Activated gamma-delta T cell treated with anti-CD3 and anti-CD28 coated beads, Interleukin-2, amount 50 U/mL, for 16 hours (primary cell): Measurements from ENCODE around the gene ZNF280D.

Source experiments
- DNase-seq: peaks from one replicate; pipeline ENCODE4 v3.0.0-alpha.2; 2020; ENCODE audit warnings: low read depth

The ZNF280D gene

DNA sequence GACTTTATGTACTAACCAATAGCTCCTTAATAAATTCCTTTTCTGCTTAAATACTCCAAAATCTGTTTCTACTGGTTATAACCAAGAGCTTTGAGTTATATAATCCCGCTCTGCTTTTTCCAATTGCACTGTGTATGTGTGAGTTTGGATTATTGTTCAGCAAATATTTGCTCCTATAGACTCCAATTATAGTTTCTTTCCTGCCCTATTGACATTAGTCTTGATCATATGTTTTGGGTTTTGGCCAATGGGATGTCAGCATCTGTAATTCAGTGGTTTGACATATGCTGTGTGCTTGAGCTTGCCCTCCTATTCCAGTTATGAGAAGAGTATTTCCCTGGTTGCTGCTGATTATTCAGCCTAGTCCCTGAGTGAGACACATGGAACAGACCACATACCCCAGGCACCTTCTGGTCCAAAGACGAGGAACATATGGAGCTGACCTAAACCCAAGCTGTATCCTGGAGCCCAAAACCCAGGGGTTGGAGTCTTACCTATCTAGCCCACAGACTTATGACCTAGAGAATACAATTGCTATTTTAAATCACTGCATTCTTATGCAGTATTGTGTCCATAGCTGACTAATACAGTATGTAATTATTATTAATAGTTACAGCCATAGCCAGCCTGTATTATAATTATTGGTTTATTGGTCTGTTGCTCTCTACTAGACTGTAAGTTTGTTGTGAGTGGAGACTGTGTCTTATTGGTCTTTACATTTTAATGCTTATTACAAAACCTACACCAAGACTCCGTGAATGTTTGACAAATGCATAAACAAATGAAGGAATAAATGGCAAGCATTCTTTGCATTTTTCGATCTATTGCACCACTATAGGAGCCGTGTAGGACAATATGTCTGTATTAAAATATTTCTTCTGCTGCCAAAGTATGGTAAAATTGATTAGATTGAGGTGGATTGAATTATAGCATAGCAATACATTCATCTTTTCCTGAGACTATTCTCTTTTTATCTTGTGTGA lies 11.7 kb upstream of the ZNF280D start:
- no peak for DNase-seq

DNA sequence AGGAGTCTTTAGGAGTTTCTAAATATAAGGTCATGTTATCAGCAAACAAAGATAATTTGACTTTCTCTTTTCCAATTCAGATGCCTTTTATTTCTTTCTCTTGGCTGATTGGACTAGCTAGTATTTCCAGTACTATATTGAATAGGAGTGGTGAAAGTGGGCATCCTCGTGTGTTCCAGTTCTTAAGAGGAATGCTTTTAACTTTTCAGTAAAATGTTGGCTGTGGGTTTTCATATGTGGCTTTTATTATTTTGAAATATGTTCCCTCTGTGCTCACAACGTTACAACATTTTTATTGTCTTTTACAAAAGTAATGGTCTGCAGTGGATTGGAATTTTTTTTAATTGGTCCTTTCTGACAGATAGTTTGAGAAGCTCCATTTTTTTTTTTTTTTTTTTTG lies 8.2 kb upstream of the ZNF280D start:
- DNase-seq: no peak

DNA sequence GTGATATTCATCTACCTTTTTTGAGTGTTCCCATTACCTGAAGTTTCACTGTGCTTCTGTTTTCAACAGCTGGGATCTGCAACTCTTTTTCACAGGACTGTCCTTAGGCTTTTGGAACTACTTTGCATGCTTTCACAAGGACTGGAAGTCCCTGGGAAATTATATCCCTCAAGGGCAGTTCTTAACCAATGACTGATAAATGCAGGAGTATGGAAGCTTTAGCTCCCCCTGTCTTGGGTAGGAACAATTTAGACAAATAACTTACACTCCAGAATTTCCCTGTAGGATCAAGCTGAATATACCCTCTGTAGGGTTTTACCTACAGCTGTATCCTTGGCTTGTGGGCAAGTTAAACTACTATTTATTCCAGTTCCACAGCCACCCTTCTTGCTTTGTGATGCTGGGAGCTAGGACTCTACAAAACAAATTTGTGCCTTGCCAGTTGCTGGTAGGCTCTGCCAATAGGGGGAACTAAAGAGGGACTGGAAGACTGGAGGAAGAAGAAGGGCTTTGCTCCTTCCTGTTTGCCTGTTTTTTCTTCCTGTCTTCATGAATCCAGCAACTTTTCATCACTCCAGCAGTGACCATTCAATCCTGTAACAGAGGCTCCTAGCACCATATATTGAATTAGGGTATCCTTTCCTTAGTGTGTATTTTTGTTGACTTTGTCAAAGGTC lies 6.8 kb upstream of the ZNF280D start:
- no peak for DNase-seq

DNA sequence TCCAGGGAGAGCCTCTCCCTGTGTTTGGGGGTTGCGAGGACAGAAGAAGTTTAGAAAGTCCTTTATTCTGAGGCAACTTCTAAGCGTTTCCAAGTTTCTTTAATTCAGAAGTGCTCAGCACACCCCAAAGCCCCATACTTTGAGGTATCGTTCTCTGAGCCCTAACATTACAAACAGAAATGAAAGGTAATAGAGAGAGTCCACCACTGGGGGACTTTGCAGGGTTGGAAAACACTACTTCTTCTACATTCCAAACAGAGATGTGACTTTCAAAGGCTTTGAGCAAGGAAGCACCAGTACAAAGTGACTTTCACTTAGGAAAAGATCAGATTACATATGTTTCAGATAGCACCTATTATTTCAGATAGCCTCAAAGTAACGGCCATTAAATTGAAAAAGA lies 6.2 kb upstream of the ZNF280D start:
- no peak for DNase-seq

DNA sequence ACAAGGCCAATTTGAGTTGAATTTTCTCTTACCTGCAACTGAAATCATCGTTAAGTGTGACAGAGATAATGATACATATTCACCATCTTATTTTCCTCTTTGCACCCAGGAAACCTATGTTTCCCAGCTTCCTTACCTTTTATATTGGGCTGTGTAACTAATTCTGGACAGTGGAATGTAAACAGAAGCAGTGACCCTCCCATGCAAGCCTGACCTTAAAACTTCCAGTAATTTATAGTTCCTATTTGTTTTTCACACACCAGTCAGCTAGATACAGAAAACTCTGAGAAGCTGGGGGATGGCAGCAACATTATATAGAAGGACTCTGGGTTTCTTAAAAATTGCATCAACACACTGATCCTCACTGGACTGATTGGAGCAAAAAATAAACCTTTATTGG lies 4.5 kb upstream of the ZNF280D start:
- DNase-seq: no peak

DNA sequence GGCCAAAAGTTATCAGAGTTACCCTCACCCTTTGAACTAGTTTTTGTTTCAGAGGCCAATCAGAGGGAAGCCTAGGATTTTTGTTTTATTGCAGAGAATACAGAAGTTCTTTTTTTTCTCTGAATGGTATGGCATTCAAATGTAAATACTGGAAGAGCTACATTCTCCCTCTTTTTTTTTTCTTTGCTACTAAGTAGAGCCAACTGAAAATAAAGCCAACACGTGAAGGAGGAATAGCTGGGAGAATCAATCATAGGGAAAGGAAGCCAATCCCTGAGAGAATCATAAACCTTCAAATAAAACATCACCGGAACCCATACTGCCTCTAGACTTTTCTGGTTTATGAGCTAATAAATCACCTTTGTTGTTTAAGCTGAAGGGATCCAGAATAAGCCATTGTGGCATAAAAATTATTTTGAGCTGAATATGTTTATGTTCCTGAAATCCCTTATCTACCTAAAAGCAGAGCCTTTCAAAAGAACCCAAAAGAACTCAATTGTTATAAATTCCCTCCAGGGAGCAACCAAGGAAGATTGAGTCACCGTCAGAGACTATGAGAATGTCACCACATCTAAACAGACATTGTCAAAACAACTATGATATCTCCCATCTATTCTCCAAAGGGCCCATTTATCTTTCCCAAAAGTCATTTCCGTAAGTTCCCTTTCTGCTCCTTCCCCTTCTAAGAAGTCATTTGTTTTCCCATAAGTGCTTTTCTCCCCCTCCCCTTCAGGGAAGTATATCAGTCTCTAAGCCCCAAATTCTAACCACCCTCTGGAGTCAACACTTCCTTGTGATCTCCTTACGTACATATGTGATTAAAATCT lies 3.8 kb upstream of the ZNF280D start:
- DNase-seq: no peak

DNA sequence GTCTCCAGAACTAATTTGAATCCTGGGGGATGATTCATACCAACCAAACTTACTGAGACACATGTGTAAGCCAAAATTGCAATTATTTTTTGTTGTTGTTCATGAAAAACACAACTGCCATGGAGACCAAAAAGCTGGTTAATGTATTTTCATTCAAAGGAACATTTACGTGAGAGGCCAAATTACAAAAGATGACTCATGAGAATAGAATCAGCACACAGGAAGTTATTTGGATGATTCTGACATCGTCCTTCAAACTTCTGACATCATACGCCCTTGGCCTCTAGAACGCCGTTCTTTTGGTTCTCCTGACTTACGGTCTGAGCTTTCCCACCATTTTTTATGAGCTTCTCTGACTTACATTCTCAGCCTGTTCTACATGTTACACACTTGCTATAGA lies 3.0 kb upstream of the ZNF280D start:
- no peak for DNase-seq

DNA sequence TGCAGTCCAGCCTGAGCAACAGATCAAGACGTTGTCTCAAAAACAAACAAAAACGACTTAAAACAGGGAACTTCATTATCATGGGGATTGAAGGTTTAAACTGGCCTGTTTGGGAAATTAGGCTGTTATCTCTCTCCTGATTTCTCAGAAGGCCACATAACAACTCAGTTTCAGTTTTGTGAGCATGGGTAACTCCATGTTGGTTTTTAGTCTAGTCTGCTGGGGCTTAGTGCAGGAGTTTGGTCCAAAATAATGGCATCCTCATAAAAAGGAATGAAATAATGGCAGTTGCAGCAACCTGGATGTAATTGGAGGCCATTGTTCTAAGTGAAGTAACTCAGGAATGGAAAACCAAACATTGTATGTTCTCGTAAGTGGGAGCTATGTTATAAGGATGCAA lies 2.3 kb upstream of the ZNF280D start:
- no peak for DNase-seq

DNA sequence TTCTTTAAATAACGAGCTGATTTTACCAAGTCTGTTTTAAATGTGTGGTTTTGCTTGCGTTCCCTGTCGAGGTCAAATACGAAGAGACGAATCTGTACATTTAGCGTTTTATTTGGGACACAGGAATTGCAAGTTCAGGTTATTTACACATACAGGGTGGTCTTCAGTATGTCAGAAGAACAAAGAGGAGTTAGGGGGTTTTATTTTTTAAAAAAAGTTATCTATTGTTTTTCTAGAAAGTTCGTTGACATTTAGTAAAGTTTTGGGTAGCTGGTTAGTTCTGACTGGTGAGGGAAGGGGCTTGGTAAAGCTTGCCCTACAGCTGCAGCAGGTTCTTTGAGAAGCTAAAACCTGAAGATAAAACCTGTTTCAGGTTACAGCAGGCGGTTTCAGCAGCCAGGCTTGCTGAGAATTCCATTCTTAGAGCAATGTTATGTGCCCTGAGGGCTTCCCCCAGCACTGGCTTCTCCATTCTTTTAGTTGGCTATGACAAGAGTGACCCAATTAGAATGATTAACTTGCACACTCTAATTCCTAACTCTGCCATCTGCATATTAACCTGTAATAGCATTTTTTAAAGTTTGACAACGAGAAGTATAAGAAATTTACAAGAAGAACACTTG lies 815 bp upstream of the ZNF280D start:
- no peak for DNase-seq

DNA sequence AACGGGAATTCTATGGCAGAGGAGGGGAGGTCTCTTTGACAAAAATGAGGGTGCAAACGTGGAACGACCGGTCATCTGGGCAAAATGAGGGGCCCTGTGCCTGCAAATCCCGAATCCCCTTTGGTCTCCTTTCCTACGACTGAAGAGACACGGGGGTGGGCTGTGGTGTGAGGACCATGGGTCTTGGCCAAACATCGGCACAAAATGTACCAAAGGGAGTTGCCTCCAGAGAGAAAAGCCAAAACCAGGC lies 498 bp downstream of the ZNF280D start:
- DNase-seq: no peak

DNA sequence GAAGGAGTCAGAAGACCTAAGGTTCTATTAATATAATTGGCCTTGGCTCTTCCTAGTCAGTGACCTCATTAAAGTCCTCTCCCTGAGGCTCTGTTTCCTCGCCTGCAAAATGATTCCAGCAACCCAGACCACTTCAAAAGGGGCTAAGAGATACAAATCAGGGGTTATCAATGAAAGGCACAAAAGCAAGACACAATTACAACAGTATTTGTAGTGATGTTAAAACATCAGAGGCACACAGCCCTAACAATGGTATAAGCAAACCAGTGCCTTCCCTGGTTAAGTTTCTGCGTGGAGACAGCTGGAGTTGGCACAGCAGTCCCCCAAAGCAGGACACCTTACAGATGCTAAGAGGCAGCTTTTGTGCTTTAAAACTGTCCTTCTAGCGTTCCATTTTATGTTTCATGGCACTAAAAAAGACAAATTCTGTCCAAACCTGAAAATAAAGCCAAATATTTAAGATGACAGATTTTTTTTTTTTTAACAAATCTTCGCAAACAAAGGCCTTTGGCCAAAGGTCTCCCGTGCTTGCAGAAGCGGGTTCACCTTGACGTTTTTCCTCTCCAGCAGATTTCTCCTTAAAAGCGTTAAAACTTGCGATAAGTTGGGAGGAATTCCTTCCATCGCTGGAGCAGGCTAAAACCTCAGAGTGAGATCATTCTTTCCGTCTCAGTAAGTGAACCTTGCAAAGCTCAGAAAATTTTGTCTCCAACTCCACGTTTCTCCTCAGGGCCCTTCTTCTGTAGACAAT lies 999 bp downstream of the ZNF280D start:
- no peak for DNase-seq

DNA sequence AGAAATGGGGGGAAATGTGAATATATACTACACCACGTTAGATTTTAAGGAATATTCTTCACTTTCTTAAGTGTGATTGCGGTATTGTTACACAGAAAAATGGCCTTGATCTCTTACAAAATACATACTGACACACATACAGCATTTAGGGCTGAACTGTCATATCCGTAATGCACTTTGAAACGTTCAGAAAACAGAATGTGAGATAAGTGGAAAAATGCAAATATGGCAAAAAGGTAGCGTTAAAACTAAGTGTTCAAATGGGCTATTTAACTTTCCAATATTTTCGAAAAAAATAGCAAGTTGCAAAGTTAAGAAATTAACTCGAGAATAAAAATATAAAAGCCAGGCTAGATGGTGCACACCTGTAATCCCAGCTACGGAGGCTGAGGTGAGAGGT lies 1.8 kb downstream of the ZNF280D start:
- DNase-seq: no peak

DNA sequence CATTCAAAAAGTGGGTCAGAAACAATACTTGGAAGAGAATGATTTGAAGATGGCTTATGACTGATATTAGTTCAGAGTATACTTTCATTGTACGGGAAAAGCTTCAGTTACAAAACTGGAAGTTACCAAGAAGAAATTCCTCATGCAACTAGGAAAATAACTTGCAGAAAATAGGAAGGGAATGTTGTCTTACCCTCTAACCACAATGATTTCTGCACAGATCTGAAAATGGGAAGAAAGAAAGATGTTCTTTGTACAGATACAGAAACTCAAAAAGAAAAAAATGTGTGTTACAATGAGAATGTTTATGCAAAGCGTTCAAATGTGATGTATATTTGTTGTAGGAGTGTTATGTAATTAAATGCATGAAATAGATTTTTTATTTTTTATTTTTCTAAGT lies 3.7 kb downstream of the ZNF280D start:
- no peak for DNase-seq

DNA sequence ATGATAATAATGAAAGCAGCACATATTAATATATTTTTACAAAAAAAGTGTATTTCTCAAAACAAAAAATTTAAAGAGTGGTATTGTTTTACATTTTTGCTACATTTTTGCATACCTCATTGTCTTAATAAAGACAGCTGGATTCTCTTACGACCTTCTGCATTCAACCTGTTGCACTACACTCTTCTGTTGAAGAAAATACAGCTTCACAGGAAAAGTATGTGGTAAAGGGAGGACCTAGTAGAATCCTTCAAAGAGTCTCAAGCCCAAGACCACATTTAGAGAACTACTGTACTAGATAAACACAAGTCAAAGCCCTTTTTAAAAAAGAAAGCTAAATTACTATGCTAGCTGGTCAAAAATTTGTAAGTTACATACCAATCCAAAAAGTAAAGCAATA lies 7.9 kb downstream of the ZNF280D start:
- DNase-seq: no peak

DNA sequence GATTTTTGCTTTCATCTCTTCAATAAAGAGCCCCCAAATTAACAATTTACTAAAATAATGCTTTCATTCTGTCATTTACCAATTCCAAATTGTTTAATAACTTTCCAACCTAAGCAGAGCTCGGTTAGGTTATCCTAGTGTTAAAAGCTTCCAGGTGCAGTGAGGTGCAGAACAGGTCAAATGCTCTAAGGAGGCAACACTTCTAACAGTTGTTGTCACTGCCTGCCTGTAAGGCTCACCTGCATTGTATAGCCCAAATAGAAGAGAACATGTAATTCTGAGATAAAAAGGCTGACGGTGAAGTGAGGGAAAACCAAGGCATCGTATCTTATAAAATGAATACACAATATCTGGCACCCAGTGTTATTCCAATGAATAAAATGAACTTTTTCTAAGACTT lies 9.1 kb downstream of the ZNF280D start:
- no peak for DNase-seq

DNA sequence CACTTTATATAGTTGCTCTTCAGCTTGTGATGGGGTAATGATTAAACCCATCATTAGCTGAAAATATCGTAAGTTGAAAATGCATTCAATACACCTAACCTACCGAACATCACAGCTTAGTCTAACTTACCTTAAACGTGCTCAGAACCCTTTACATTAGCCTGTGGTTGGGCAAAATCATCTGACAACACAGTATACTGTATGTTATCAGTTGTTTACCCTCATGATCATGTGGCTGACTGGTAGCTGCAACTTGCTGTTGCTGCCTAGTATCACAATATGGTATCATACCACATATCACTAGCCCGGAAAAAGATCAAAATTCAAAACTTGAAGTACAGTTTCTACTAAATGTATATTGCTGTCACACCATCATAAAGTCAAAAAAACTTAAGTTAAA lies 9.5 kb downstream of the ZNF280D start:
- no peak for DNase-seq

DNA sequence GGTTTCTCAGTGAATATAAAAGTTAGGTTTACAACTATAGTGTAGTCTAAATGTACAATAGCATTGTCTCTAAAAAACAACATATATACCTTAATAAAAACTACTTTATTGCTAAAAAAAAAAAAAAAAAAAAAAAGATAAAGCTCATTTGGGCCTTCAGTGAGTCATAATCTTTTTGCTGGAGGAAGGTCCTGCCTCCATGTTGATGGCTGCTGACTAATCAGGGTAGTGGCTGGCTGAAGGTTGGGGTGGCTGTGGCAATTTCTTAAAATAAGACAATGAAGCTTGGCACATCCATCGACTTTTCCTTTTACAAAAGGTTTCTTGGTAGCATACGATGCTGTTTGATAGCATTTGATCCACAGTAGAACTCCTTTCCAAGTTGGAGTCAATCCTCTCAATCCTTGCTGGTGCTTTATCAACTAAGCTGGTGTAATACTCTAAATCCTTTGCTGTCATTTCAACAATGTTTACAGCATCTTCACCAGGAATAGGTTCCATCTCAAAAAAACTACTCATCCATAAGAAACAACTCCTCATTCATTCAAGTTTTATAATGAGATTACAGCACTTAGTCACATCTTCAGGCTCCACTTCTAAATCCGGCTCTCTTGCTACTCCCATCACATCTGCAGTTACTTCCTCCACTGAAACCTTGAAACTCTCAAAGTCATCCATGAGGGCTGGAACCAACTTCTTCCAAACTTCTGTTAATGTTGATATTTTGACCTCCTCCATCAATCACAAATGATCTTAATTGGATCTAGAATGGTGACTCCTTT lies 13.3 kb downstream of the ZNF280D start:
- no peak for DNase-seq

DNA sequence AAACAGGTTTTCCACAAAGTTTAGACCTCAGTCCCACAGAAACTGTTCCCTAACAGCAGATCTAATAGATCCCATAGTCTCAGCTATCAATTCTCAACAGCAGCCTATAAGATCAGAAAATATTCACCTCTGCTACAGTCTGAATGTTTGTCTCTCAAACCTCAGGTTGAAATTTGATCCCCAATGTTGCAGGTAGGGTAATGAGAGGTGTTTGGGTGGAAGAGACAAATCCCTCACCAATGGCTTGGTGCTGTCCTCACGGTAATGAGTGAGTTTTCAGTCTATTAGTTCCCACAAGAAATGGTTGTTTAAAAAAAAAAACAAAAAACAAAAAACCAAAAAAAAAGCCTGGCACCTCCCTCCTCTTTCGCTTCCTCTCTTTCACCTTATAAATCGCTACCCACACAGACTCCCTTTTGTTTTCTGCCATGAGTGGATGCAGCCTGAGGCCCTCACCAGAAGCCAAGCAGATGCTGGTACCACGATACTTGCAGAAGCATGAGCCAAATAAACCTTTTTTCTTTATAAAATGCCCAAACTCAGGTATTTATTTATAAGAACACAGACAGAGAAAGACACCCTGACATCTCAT lies 14.2 kb downstream of the ZNF280D start:
- DNase-seq: no peak

DNA sequence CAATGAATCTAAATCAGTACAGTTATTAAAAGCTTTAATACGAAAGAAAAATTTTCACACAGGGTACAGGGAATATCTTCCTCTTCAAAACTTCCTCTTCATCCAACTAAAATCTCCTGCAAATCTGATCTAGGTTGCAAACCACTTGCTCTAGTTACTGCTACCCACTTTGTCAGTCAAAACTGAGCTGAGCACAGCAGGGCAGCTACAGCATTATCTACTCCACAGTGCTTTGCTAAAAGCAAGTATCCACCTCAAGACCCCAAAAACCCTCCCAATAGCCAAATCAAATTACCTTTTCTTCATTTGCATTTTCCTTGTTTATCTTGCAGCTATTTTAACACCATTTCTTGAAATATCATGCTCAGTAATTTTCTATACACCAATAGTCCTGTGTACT lies 14.7 kb downstream of the ZNF280D start:
- no peak for DNase-seq

DNA sequence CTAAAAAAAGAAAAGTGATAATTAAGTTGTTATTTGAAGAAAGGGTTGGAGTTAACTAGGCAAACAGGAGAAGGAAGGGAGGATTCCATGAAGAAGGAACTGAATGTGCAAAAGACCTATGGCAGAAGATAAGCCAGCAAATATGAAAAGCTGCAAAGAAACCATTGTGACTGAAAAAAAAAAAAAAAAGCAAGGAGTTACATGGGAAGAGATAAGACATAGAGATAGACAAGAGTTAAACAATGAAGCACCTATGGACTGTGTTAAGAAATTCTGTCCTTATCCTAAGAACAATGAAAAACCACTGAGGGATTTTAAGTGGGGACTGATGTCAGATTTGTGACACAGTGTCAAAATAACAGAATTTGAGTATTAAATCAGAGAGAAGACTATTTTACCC lies 17.0 kb downstream of the ZNF280D start:
- no peak for DNase-seq

DNA sequence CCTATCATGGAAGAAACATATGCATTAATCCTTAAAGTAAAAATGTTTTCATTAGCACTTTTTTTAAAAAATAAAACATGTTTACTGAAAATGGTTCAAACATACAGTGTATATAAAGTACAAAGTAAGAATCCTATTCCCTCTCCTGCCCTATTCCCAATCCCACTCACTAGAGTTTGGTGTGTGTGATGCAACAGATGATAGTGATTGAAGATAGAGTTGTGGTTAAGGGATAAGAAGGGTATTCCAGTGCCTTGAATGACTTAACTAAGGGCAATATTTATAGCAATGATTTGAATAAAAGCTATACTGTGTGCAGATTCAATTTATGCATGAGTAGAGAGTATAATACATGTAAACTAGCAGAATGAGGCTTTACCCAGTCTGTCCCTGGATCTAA lies 18.1 kb downstream of the ZNF280D start:
- no peak for DNase-seq
